Neural progenitor cell (in vitro differentiated cells): ENCODE results near the gene TNFSF13B.

Experiments
- CTCF ChIP-seq: fragments of 200-600 bp; sonication (generic); IDR thresholded peaks from 2 replicates; pipeline ENCODE4 v1.5.1; 2017; ENCODE audit warnings: antibody characterized with exemption, mild to moderate bottlenecking
- EZH2 ChIP-seq: fragments of 200-600 bp; sonication (generic); IDR thresholded peaks from 2 replicates; pipeline ENCODE4 v1.6.1; 2017; ENCODE audit warnings: antibody characterized with exemption, mild to moderate bottlenecking, moderate library complexity
- EZH2phosphoT487 ChIP-seq: fragments of 200-600 bp; sonication (generic); IDR thresholded peaks from 2 replicates; pipeline ENCODE4 v1.6.1; 2017; ENCODE audit warnings: antibody characterized with exemption

GRCh38 chr13:108313382-108313781 is 43.9 kb downstream of the TNFSF13B start:
- TF ChIP-seq CTCF (no peak), EZH2 (no peak), EZH2phosphoT487 (no peak)
